ENCODE measurements around the gene DDX23. TPM values are rescaled to one million over a fixed set of nuclear protein-coding genes. Genes with fewer than 3 reads are reported as not detected.

Gene DDX23
- total RNA-seq, 1 experiment from 2014 or later, result 98.1 TPM

DNA sequence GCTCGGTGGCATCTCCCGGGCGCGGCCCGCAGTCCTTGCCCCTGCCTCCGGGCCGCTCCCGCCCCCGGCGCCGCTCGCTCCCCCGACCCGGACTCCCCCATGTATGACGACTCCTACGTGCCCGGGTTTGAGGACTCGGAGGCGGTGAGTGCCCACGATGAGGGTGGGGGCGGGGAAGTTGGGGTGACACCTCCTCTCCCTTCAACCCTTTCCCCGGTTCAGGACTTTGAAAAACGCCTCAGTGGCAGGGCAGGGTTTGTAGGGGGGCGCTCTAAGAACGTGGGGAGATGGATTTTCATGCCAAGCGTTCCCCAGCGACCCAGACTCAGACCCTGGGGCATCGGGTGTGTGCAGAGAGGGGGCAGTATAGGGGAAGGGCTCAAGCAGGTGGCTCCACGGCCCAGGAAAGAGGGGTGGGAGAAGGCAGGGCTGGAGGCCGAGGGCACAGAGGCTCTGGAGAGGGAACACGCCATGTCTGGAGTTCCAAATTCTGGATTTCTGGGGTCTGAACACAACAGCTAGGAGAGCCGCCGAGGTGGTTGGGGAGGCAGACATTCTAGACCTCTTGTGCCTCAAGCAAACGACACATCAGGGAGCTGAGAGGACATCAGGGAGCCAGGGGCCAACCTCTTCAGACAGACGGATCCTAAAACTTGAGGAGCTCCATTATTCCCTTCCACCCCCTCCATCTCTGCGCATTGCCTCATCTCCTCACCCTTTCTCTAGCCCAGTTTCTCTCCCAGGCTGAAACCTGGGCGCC is 33.0 kb downstream of the DDX23 start:
- peak overlapping the region; percentile 74 for H3K4me2 ChIP-seq (ENCODE audit: insufficient read depth, insufficient read length, low read length)
- Mint-ChIP-seq H3K9me3 (no peaks in the 10 kb centered on the region), H3K4me3 (peak overlapping the region; percentile 88 to 93), H3K4me1 (peaks cover 53 to 58% of the 10 kb centered on the region in 2 experiments), H3K27me3 (ENCODE audit: low read depth) (peaks cover 40% of the 10 kb centered on the region), H3K36me3 (ENCODE audit: insufficient read depth in 1 of 3, low read depth in 3 of 3) (peaks cover 0 to 8% (median 4%) of the 10 kb centered on the region in 3 experiments; a peak in 3 of 7 replicates), H3K27ac (peak overlapping the region; percentile 53 to 84 (median 66); a peak in 3 of 7 replicates)
- DNase-seq, result peak; percentile 67
- no peak overlapping the region for H2BK120ac ChIP-seq (ENCODE audit: low read depth, low read length, poor library complexity, severe bottlenecking)
- no peak overlapping the region for H3K56ac ChIP-seq (ENCODE audit: insufficient read length, low read depth, low read length)
- no peak overlapping the region for H4K5ac ChIP-seq (ENCODE audit: insufficient read length, low read depth, low read length)
- H2AFZ ChIP-seq (ENCODE audit: low read length), result no peak overlapping the region
- H4K8ac ChIP-seq (replicated peaks; ENCODE audit: insufficient read length, low read depth, low read length), result no peak overlapping the region
- no peaks in the 10 kb centered on the region for H3K79me1 ChIP-seq (ENCODE audit: insufficient read depth, low read depth, low read length, poor library complexity, severe bottlenecking)
- H3K4me1 ChIP-seq (ENCODE audit: insufficient read depth, low read length), result 0 out of 2 replicates have a peak, but pooled peaks cover 2% of the 10 kb centered on the region
- WGBS (ENCODE audit: extremely low coverage, insufficient read length, low lambda C conversion rate), result no CpG with 5 or more reads among the region's 37 CpGs
- H3K27me3 ChIP-seq (ENCODE audit: insufficient read depth, low read length), result peaks cover 23% of the 10 kb centered on the region
- no peak overlapping the region for H2AK5ac ChIP-seq (ENCODE audit: insufficient read length, low read length)
- H3K23ac ChIP-seq (ENCODE audit: insufficient read length, low read depth, low read length), result no peak overlapping the region
- no peak overlapping the region for H3K14ac ChIP-seq (ENCODE audit: insufficient read depth, low read length)
- H2BK15ac ChIP-seq (ENCODE audit: low read depth, low read length), result no peak overlapping the region
- no peaks in the 10 kb centered on the region for H3K9me3 ChIP-seq (ENCODE audit: control insufficient read depth, low read depth, low read length)
- H2BK12ac ChIP-seq (ENCODE audit: insufficient read length, low read depth, low read length), result no peak overlapping the region
- no peak overlapping the region for H3K27ac ChIP-seq (ENCODE audit: insufficient read length, low read depth, low read length)
- no peak overlapping the region for H2BK5ac ChIP-seq (ENCODE audit: insufficient read length, low read length)
- H4K20me1 ChIP-seq (ENCODE audit: control insufficient read depth, insufficient read depth, insufficient read length), result no peaks in the 10 kb centered on the region
- TF ChIP-seq, protein P1, sequence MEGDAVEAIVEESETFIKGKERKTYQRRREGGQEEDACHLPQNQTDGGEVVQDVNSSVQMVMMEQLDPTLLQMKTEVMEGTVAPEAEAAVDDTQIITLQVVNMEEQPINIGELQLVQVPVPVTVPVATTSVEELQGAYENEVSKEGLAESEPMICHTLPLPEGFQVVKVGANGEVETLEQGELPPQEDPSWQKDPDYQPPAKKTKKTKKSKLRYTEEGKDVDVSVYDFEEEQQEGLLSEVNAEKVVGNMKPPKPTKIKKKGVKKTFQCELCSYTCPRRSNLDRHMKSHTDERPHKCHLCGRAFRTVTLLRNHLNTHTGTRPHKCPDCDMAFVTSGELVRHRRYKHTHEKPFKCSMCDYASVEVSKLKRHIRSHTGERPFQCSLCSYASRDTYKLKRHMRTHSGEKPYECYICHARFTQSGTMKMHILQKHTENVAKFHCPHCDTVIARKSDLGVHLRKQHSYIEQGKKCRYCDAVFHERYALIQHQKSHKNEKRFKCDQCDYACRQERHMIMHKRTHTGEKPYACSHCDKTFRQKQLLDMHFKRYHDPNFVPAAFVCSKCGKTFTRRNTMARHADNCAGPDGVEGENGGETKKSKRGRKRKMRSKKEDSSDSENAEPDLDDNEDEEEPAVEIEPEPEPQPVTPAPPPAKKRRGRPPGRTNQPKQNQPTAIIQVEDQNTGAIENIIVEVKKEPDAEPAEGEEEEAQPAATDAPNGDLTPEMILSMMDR (conservative IDR thresholded peaks at IDR 0.05), result peak; percentile 53; the same call in 2 of the 3 replicates
- no peak overlapping the region for H3K9ac ChIP-seq (ENCODE audit: extremely low read depth, insufficient read length, low read length)
- H2BK20ac ChIP-seq (ENCODE audit: low read depth, low read length, poor library complexity, severe bottlenecking), result no peak overlapping the region
- H3K4ac ChIP-seq (ENCODE audit: low read depth, low read length), result no peak overlapping the region
- no peak overlapping the region for H3T11ph ChIP-seq (ENCODE audit: low read length)
- H3K79me2 ChIP-seq (ENCODE audit: insufficient read depth, low read length), result no peaks in the 10 kb centered on the region
- peaks cover 23% of the 10 kb centered on the region for H3K23me2 ChIP-seq (ENCODE audit: insufficient read length, low read depth, low read length, poor library complexity, severe bottlenecking)
- no peak overlapping the region for H4K91ac ChIP-seq (ENCODE audit: insufficient read length, low read depth, low read length)
- no peak overlapping the region for H3K18ac ChIP-seq (ENCODE audit: insufficient read length, low read depth, low read length)

Measured in H9 (cell line).